Stimulated activated CD4-positive, alpha-beta T cell treated with anti-CD3 and anti-CD28 coated beads, TNF-alpha, amount 100 ng/mL, for 48 hours (primary cell): ENCODE measurements around the gene RNF7.
"Not testable (repeated sequence)": the region's sequence is repeated elsewhere in the genome, so short reads cannot be mapped to it uniquely, and the experiment has no call there.

Experiments used
- DNase-seq, 3 donors: peaks; one replicate each; pipeline ENCODE4 v3.0.0-alpha.2; 2020; ENCODE audit warnings: low read depth in 3 of 3

RNF7 gene

DNA sequence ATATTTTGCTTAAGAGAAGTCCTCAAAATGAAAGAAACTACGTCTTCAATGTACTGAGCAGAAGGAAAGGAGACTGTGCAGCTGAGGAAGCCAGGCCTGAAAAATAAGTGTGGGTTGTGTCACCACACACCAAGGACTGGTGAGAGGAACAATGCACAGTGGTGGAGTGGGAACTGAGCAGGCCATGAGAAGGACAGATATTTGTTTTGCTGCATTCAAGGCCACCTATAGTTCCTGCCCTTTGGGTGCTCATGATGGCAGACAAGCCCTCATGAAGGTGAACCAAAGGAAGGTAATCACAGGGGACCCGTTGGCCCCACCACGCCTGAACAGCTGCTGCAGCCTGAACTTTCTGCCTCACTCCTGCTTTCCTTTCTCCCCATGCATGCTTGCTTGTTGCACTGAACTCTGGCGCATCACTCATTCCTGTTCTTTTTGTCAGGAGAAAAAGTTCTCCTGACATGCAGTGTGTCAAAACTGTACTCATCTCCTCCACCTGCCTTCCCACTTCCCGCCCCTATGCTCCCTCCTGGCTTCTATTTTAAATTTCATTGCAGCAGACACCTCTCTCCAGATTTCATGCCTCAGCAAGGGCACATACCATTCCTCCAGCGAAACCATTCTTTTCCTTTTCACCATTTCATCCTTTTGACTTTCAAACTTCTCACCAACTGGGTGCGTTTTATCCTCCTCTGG lies 2.2 kb upstream of the RNF7 start:
- DNase-seq = no peak

DNA sequence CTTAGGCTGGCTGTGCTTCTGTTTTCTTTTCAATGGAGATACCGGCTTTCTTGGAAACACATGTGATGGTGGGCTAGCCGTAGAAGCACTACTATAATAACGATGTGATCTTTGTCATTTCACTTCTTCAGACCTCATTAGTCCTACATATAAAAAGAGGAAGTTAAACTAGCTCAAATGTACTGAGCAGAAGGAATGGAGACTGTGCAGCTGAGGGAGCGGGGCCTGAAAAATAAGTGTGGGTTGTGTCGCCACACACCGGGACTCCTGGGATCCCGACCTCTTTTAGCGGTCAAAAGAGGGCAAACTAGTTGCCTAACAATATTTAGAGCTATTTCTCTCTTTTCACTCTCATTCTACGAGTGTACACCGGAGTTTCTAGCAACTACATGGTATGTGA lies 1.0 kb upstream of the RNF7 start:
- no peak for DNase-seq

DNA sequence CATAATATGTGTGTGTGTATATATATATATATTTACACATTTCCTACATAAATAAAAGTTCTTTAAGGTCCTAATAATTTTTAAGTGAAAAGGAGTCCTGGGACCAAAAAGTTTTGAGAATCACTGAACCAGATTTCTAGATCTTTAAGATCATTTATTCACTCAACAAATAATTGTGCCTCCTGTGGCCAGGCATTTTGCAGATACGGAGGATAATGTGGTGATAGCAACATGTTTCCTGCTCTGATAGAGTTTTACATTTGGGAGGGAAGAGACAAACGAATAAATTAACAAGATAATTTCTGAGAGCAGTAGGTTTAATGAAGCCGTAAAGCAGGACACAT lies 448 bp upstream of the RNF7 start:
- no peak for DNase-seq

DNA sequence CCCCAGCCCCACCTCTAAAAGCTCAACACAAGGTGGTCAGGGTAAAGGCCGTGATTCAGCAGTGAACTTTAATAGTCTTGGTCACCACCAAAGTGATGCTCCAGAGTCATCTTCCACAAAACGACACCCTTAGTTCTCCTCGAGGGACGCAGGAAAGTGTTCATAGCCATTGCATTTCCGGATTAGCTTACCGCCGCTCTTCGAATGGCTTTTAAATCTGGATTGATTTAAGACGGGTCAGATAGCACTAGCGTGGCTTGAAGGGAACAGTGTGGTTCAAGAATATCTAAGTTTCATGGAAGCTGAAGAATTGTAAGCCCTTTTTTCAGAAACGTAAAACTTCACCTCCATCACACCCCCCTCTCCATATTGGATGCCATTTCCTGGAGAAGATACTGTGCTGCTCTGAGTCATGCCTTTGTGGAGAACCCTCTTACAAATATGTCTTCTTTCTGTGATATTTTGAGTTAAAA lies 829 bp downstream of the RNF7 start:
- peak in 1 of 3 donors; percentile 9 for DNase-seq

DNA sequence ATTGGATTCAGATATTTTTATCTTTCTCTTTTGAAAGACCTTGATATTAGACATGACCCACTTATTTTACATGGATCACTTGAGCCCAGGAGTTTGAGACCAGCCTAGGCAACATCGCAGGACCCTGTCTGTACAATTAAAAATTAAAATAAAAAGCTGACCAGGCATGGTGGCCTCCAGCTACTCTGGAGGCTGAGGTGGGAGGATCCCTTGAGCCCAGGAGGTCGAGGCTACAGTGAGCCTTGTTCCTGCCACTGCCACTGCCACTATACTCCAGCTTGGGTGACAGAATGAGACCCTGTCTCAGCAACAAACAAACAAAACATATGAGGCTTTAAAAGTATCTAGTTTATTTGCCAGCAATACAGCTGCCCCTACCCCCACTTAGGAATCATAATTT lies 1.6 kb downstream of the RNF7 start:
- no peak for DNase-seq

DNA sequence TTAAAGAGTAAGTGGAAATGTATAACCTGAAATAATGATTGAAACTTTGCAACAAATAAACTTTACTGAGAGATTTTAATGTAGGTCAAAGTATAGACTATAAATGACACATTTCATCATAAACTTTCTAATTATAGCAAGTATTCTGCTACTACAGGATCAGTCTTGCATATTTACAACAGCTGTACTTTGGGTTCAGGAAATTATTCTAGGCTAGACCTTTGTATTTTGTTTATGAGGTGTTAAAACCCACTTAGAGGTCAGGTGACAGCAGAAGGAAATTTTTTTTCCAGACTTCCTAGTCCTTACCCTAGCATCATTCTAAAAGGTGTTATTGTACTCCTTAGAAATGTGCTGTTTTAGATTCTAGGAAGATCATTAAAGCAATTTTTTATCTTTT lies 2.3 kb downstream of the RNF7 start:
- DNase-seq = no peak

DNA sequence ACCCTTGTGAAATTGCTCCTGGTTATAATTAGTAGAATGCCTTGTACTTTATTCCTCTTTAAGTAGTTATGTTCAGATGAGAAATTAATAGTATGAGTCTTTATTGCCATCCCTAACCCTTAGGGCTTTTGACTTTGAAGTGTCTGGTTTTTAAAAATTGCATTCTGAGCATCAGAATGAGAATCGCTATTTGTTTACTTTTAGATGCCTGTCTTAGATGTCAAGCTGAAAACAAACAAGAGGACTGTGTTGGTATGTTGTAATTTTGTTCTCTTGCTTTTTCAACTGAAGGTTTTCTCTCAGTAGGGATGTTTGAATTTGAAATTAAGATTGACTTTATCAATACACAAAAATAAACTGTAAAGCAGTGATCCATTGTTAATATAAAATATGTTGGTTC lies 5.2 kb downstream of the RNF7 start:
- no peak for DNase-seq

DNA sequence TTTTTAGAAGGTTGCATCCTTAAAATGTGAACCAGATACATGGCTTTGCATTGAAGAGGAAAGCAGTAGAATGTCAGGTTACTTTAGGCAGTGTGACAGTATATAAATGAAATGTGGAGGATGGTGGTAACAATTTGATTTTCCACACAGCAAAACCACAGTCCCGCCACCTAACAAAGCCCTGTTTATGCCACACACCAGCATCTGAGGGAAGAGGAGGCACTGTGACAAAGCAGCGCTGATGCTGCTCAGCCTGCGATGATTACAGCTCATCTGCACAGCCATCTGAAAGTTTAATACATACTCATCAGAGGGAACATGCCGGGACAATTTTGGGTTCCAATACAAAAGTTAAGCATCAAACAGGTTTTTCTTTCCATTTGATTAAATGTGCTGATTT lies 8.9 kb downstream of the RNF7 start:
- DNase-seq = no peak

DNA sequence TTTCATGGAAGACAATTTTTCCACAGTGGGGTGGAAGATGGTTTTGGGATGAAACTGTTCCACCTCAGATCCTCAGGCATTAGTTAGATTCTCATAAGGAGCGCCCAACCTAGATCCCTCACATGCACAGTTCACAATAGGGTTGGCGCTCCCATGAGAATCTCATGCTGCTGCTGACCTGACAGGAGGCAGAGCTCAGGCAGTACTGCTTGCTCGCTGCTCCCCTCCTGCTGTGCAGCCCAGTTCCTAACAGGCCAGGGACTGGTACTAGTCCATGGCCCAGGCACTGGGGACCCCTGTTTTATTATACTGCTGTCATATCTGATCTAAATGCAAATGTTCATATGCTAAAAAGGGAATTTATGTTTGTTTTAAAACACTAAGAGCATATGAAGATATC lies 15.3 kb downstream of the RNF7 start:
- no peak for DNase-seq

DNA sequence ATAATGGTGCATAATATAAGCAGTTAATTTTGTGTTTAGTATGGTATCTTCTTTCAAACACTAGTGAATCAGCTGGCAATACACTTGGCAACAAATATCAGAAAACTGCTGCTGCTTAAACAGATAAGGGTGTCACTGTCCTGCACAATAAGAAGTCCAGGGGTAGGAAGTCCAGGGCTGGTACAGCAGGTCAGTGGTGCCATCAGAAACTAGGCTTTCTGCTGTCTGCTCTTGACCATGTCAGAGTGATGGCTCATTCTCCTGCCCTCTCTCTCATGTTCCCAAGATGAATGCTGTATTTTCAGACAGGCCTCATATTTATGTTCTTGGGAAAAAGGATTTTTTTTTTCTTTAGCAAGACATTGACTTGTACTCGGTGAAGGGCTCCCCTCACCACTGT lies 15.9 kb downstream of the RNF7 start:
- no peak for DNase-seq

DNA sequence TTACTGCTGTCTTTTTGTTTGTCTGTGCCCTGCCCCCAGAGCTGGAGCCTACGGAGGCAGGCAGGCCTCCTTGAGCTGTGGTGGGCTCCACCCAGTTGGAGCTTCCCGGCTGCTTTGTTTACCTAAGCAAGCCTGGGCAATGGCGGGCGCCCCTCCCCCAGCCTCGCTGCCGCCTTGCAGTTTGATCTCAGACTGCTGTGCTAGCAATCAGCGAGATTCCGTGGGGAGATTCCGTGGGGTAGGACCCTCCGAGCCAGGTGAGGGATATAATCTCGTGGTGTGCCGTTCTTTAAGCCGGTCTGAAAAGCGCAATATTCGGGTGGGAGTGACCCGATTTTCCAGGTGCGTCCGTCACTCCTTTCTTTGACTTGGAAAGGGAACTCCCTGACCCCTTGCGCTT lies 24.5 kb downstream of the RNF7 start:
- not testable (repeated sequence) for DNase-seq

DNA sequence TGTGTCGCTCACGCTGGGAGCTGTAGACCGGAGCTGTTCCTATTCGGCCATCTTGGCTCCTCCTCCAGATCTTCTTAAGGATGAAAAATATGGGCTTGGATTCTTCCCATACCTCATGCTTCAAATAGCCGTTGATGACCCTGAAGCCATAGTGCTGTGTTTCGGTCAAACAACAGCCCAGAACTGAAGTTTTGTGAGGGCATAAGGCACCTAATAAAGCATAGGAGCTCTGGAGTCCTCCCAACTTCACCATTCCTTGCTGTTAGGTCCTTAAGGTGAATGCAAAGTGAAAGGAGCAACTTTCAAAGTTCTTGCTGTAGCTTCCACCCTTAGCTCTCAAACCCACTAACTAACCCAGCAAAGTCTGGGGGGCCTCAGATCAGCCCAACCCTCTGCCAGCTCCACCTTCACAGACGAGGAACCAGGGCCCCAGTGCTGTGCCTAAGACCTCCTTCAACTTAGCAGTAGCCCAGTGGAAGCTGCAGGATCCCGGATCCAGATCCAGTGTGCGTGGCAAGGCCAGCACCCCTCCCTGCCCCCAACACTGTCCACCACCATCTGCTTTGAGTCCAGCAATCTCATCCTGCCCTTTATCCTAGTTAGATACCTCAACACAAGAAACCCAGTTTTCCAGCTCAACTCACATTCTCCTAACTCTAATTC lies 25.1 kb downstream of the RNF7 start, which contains the start of gene GRK7:
Gene GRK7, plus strand, starts transcription at position 321 of the 663 bp plus-strand sequence. CDS start 14,877 bp downstream, outside the sequence.
- DNase-seq = no peak

DNA sequence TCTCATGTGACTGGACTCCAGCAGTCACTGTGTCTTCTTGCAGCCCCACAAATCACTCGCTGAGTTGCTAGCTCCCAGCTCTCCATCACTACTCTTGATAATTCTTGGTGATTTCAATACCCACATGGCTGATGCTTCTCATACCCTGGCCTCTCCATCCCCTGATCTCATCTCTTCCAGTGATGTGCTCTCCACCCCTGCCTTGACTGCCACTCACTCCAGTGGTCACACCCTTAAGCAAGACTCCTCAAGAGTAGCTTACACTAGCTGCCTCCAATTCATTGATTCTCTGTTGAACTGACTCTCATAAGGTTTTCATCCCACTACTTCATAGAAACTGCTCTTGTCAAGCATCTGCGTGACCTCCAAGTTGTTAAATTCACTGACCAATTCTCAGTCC lies 25.9 kb downstream of the RNF7 start:
- no peak for DNase-seq

DNA sequence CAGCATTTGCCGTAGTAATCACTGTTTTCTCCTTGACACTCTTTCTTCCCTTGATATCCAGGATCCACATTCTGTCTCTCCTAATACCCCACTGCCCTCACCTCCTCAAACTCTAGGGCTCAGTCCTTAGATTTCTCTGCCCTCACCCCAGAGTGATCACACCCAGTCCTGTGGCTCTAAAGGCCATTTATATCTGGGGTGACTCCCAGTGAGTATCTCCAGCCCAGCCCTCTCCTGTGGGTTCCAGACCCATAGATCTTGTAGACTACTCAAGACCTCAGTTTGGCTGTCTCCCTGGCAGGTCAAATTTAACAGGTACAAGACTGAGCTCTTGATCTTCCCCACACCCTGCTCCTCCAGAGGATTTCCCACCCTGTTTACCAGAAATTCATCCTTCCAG lies 26.4 kb downstream of the RNF7 start:
- DNase-seq = no peak

DNA sequence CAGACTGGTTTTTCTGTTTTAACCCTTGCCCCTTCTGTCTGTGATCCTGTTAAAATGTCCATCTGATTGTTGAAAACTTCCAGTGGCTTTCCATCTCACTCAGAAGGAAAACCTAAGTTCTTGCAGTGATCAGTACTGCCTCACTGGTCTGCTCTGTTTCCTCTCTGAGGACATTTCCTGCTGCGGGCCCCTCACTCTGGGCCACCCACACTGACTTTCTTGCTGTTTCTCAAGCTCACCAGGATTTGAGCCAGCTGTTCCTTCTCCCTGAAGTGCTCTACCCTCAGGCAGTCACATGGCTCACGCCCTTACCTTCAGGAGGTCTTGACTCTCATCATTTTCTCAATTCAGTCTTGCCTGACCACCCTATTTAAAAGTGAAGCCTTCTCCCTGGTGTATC lies 26.9 kb downstream of the RNF7 start:
- DNase-seq = no peak

DNA sequence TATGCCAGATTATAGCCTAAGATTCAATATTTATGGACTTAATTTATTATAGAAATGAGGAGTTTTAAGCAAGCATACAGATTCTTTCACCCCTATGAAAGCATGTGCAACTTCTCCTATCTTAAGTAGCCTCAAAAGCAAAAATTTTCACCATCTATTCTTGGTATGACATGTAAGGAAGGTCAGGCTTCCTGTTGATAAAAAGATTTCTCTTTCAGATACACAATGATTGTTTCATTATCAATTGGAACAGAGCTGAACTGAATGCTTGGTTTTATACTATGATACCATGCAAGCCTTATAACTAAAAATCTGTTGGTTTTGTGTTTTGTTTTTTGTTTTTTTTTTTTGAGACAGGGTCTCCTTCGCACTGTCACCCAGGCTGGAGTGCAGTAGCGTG lies 29.0 kb downstream of the RNF7 start:
- DNase-seq = no peak

DNA sequence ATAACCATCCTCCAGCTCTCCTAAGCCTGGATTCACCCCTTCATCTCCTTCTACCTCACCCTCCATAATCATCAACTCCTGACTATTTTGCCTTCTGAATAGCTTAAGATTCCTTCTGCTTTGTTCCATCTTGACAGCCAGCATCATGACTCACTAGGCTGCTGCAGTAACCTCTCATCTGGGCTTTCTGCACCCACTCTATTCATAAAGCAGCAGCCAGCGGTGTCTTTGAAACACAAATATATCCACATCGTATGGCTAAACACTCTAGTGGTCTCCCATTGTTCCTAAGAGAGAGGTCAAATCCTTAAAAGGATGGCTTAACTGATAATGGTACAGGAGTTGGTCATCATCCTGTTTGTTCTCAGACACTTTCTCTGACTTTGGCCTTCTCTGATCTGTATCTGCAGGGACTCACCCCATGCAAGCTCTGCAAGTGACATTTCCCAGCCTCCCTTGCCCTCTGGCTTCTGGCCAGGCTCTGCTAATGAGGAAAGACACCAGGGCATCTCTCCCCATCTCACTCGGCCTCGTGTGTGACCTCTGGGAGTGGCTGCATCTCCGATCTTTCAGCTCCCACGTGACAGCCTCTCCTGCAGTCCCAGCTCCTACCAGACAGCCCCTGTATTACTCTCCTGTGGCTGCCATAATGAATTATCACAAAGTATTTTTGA lies 31.3 kb downstream of the RNF7 start:
- no peak for DNase-seq

DNA sequence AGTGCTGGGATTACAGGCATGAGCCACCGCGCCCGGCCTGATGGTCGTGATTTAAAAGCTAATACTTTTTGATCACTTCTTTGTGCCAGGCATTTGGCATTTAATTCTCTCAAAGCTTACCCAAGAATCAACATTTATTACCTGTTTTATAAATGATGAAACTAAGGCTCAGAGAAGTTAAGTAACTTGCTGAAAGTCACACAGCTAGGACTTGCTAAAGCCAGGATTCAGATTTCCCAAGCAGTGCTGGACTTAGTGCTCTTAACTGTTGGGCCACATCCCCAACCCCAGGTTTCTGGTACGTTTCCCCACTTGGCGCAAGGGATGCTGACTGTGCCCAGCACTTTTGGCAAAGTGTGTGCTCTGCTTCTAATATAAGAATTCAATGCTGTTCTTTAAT lies 35.6 kb downstream of the RNF7 start:
- DNase-seq = no peak

DNA sequence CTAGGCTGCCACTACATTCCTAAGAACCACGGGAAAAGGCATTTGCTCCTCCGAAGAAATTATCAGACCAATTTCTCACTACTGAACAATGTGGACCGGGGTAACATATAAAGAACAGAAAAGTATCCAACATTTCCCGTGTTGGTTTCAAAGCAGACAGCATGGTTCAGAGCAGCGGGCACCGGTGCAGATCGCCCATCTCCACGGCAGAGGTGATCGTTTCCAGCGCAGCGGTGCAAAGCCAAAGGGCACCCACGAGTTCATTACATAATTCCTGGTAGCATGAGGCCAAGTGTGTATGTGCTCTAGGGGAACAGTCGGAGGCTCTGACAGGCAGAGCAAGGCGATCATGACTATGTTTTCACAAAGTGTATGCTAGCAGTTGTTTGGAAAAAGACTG lies 38.3 kb downstream of the RNF7 start:
- no peak for DNase-seq

DNA sequence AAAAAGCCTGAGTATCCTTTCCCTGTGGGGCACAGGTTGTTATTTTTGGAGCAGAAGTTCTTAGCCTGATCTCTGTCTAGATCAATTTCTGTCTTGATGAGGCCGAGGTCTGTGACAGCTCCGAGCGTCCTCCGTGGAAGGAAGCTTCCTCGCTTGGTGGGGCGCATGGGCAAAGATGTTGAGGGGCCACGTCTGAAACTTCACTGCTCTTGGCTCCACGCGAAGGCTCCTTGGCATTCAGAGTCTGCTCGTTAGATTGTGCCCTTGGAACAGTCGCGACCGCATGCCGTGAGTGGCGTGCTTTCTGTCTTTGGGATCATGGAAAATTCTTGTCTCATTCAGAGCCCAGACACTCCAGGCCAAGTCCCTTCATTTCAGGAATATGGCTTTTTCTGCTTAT lies 38.8 kb downstream of the RNF7 start:
- DNase-seq = no peak

DNA sequence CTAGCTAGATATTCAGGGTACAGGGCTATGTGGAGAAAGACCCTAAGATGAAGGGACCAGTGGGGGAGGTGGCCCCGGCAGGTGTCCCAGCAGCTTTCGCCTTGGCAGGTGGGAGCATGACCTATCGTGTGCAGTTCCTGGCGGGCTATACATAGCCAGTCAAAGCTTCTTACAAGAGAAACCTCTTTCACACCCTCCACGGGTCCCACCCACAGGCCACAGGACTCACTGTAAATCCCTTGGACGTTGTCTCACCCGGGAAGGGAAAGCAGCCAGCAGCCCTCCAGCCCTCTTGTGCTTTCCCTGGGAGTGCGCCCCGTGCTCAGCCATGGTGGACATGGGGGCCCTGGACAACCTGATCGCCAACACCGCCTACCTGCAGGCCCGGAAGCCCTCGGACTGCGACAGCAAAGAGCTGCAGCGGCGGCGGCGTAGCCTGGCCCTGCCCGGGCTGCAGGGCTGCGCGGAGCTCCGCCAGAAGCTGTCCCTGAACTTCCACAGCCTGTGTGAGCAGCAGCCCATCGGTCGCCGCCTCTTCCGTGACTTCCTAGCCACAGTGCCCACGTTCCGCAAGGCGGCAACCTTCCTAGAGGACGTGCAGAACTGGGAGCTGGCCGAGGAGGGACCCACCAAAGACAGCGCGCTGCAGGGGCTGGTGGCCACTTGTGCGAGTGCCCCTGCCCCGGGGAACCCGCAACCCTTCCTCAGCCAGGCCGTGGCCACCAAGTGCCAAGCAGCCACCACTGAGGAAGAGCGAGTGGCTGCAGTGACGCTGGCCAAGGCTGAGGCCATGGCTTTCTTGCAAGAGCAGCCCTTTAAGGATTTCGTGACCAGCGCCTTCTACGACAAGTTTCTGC lies 40.1 kb downstream of the RNF7 start:
- no peak for DNase-seq

DNA sequence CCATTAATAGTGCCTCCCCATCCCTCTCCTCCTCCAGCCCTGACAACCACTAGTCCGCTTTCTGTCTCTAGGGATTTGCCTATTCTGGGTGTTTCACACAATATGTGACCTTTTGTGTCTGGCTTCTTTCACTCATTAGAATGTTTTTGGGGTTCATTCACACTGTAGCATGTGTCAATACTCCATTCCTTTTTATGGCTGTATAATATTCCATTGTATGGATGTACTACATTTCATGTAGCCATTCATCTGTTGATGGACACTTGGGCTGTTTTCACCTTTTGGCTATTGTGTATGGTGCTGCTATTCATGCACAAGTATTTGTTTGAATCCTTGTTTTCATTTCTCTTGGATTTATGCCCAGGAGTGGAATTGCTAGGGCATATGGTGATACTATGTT lies 41.6 kb downstream of the RNF7 start:
- DNase-seq = no peak
